ENCODE data around the gene USP4.

DNA sequence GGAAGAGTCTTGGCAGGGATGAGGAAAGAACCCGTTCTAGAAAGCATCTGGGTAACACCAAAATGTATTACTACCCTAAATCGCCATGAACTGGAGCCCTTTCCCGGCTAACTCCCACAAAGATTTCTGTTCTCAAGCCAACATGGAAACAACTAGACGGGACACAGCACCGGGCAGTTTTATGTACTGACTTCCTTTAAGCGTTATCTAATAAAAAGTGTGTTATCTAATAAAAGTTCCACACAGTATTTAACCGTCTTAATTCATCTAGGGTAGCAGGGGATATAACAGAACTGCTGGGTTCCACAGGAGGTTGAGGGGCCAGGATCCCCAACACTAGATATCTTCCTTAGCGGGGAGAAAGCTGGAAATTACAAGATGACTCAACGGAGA is 62.5 kb downstream of the USP4 start:
- TF ChIP-seq ZNF274 (IDR thresholded peaks at IDR 0.05; ENCODE audit: low read depth, low read length): no peak
- no peak for TF ChIP-seq YY1 (IDR thresholded peaks at IDR 0.05; ENCODE audit: insufficient read depth, insufficient read length)
- no peak for TF ChIP-seq SUZ12 (IDR thresholded peaks at IDR 0.05; ENCODE audit: extremely low read depth, insufficient read depth, insufficient read length)
